SH-SY5Y (cell line): ENCODE measurements around the gene CBX5.

Experiments
- GATA2 ChIP-seq: IDR thresholded peaks from 2 replicates; pipeline ENCODE4 v1.6.1; 2011; ENCODE audit warnings: mild to moderate bottlenecking, low read depth, low read length
- GATA3 ChIP-seq: IDR thresholded peaks from 2 replicates; pipeline ENCODE4 v1.6.1; 2011; ENCODE audit warnings: low read depth, mild to moderate bottlenecking, low read length, moderate library complexity

The CBX5 gene

GRCh38 chr12:54298904-54299303 is 19.0 kb upstream of the CBX5 start:
- TF ChIP-seq GATA3 (no peak), GATA2 (no peak)

- TF ChIP-seq GATA2 (no peak), GATA3 (no peak)
These were observed 16.6 kb upstream of the CBX5 start for GRCh38 chr12:54296393-54297099.

GRCh38 chr12:54294953-54295566 is 15.1 kb upstream of the CBX5 start:
- no peak for TF ChIP-seq GATA2
- no peak for TF ChIP-seq GATA3

GRCh38 chr12:54294152-54294952 is 14.4 kb upstream of the CBX5 start:
- TF ChIP-seq GATA2 (no peak), GATA3 (no peak)

GRCh38 chr12:54292931-54293241 is 13.0 kb upstream of the CBX5 start:
- TF ChIP-seq GATA2, result no peak
- TF ChIP-seq GATA3, result no peak

GRCh38 chr12:54292083-54292930 is 12.4 kb upstream of the CBX5 start:
- TF ChIP-seq GATA3 (no peak), GATA2 (no peak)

- TF ChIP-seq GATA3, result no peak
- no peak for TF ChIP-seq GATA2
These were observed 7.6 kb upstream of the CBX5 start for GRCh38 chr12:54287261-54288157.

- TF ChIP-seq GATA3 (no peak), GATA2 (no peak)
These were observed 6.4 kb upstream of the CBX5 start for GRCh38 chr12:54286042-54287030.

GRCh38 chr12:54285150-54286041 is 5.5 kb upstream of the CBX5 start:
- no peak for TF ChIP-seq GATA3
- TF ChIP-seq GATA2, result no peak

- TF ChIP-seq GATA3, result no peak
- TF ChIP-seq GATA2, result no peak
These were observed 3.1 kb upstream of the CBX5 start for GRCh38 chr12:54282949-54283593.
